Breast epithelium (tissue), 3 donors: Measurements from ENCODE around the gene DOCK11.

Experiments
- POLR2AphosphoS5 ChIP-seq, 3 donors: sonication (generic); formaldehyde crosslinking; IDR thresholded peaks; one replicate each; pipeline ENCODE4 v1.6.1; 2017; ENCODE audit warnings: antibody characterized with exemption in 3 of 3
- TF ChIP-seq, protein P1 (sequence below), 3 donors: fragments of 450-650 bp; IDR thresholded peaks; one replicate each; pipeline ENCODE4 v1.5.1; 2016 to 2017; ENCODE audit warnings: antibody characterized with exemption in 3 of 3, mild to moderate bottlenecking in 3 of 3, moderate library complexity in 3 of 3

DNA sequence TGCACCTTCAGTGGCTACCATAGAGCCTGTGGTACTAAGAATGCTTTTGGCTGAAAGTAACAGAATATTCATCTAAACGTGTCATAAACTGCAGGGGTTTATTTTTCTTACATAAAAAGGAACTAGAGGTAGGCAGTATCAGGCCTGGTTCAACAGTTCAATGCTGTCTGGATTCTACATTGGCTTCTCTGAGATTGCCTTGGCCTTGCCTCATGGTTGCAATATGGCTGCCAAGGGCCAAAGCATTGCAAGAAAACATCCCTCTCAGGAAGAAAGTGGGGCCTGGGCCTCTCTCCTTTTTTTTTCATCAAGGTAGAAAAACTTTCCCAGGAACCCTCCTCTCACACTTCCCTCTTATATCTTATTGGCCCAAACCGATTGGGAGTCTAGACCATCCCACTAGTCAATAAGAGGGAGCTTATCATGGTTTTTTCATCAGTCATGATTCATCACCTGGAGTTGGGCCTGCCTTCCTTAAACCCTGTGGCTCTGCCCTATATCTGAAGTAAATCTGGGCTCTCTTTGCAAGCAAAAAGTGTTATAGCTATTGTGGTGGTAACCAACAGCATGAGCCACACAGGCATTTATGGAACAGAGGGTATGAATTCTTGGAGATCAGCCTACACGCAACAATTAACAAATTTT is 1.8 kb upstream of the DOCK11 start:
- TF ChIP-seq, protein P1, sequence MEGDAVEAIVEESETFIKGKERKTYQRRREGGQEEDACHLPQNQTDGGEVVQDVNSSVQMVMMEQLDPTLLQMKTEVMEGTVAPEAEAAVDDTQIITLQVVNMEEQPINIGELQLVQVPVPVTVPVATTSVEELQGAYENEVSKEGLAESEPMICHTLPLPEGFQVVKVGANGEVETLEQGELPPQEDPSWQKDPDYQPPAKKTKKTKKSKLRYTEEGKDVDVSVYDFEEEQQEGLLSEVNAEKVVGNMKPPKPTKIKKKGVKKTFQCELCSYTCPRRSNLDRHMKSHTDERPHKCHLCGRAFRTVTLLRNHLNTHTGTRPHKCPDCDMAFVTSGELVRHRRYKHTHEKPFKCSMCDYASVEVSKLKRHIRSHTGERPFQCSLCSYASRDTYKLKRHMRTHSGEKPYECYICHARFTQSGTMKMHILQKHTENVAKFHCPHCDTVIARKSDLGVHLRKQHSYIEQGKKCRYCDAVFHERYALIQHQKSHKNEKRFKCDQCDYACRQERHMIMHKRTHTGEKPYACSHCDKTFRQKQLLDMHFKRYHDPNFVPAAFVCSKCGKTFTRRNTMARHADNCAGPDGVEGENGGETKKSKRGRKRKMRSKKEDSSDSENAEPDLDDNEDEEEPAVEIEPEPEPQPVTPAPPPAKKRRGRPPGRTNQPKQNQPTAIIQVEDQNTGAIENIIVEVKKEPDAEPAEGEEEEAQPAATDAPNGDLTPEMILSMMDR (IDR thresholded peaks at IDR 0.05) = no peak
- no peak for TF ChIP-seq POLR2AphosphoS5 (IDR thresholded peaks at IDR 0.05)
